IMR-90 (cell line): ENCODE measurements around the gene NOS3. TPM values are rescaled to one million over a fixed set of nuclear protein-coding genes. Genes with fewer than 3 reads are reported as not detected.
A peak's percentile ranks its signal among the peaks of the same experiment; 100 is the strongest.

ENCODE experiments used
- ATAC-seq: fragments of 200-7000 bp; cut with Tn5 transposase; 2 replicates; pipeline ENCODE4 v1.9.1; 2020; ENCODE audit warnings: low read depth, mild to moderate bottlenecking, moderate library complexity
- BruUV-seq: library from RNA; stranded (reverse); fragments of 400-500 nt; replicated peaks from 2 replicates; lab custom pipeline; 2021; lab: Mats Ljungman, UMichigan
- CTCF ChIA-PET: fragments of 300-600 bp; formaldehyde crosslinking; extraction: SDS; loops from one replicate; lab custom pipeline; 2021; ENCODE audit warnings: antibody characterized with exemption; lab: Yijun Ruan, JAX
- POLR2A ChIA-PET: fragments of 300-600 bp; sonication (Branson Sonifier 250); formaldehyde crosslinking; loops from one replicate; lab custom pipeline; 2022; ENCODE audit warnings: antibody characterized with exemption; ENCODE audit not compliant: unreplicated experiment; lab: Charles Lee
- DNase-seq: peaks from one replicate; pipeline ENCODE4 v3.0.0; 2013
- H2AFZ ChIP-seq: replicated peaks from 2 replicates; pipeline ENCODE3; 2013; ENCODE audit warnings: low read length, mild to moderate bottlenecking; ENCODE audit not compliant: poor library complexity
- H2AK5ac ChIP-seq: 2 replicates; pipeline ENCODE4 v1.6.1; 2013; ENCODE audit warnings: low read depth, low read length, inconsistent platforms
- H2AK9ac ChIP-seq: replicated peaks from 2 replicates; pipeline ENCODE3; 2013; ENCODE audit warnings: mild to moderate bottlenecking, low read depth, low read length, moderate library complexity; ENCODE audit not compliant: poor library complexity
- H2BK120ac ChIP-seq: 2 replicates; pipeline ENCODE4 v1.6.1; 2013; ENCODE audit warnings: low read depth, low read length, inconsistent platforms
- H2BK15ac ChIP-seq: 3 replicates; pipeline ENCODE4 v1.6.1; 2013; ENCODE audit warnings: low read depth, low read length, inconsistent platforms
- H2BK20ac ChIP-seq: 2 replicates; pipeline ENCODE4 v1.6.1; 2013; ENCODE audit warnings: low read depth, mild to moderate bottlenecking, inconsistent platforms, low read length, moderate library complexity
- H2BK5ac ChIP-seq: 2 replicates; pipeline ENCODE4 v1.6.1; 2013; ENCODE audit warnings: mild to moderate bottlenecking, low read depth, low read length, inconsistent platforms; ENCODE audit not compliant: poor library complexity, severe bottlenecking
- H3K14ac ChIP-seq: replicated peaks from 2 replicates; pipeline ENCODE4 v1.6.1; 2013; ENCODE audit warnings: low read depth, low read length, inconsistent platforms
- H3K18ac ChIP-seq: 2 replicates; pipeline ENCODE4 v1.6.1; 2013; ENCODE audit warnings: low read depth, low read length, control low read depth
- H3K23ac ChIP-seq: 2 replicates; pipeline ENCODE4 v1.6.1; 2013; ENCODE audit warnings: low read depth, low read length, inconsistent platforms
- H3K27ac ChIP-seq: 2 replicates; pipeline ENCODE4 v1.5.1; 2013; ENCODE audit warnings: mild to moderate bottlenecking, control low read depth, low read length; ENCODE audit not compliant: insufficient read depth
- H3K27me3 ChIP-seq: 2 replicates; pipeline ENCODE4 v1.6.1; 2013; ENCODE audit warnings: low read length; ENCODE audit not compliant: control insufficient read depth, insufficient read depth
- H3K36me3 ChIP-seq: 2 replicates; pipeline ENCODE4 v1.6.1; 2013; ENCODE audit warnings: low read length, mixed read lengths; ENCODE audit not compliant: control insufficient read depth, insufficient read depth
- H3K4ac ChIP-seq: 2 replicates; pipeline ENCODE4 v1.6.1; 2013; ENCODE audit warnings: low read depth, low read length, inconsistent platforms
- H3K4me1 ChIP-seq: 2 replicates; pipeline ENCODE4 v1.6.1; 2013; ENCODE audit warnings: low read length, mixed read lengths; ENCODE audit not compliant: control insufficient read depth, insufficient read depth
- H3K4me2 ChIP-seq: 2 replicates; pipeline ENCODE4 v1.6.1; 2013; ENCODE audit warnings: low read depth, mild to moderate bottlenecking, control low read depth, low read length, moderate library complexity
- H3K4me3 ChIP-seq: 2 replicates; pipeline ENCODE4 v1.5.1; 2013; ENCODE audit warnings: low read depth, mild to moderate bottlenecking, control low read depth, low read length, moderate library complexity; ENCODE audit not compliant: insufficient read depth
- H3K56ac ChIP-seq: 2 replicates; pipeline ENCODE4 v1.6.1; 2013; ENCODE audit warnings: low read length, inconsistent platforms; ENCODE audit not compliant: insufficient read depth; ENCODE audit errors: extremely low read depth
- H3K79me1 ChIP-seq, 2 experiments: 2 replicates each; pipeline ENCODE4 v1.6.1; 2013; ENCODE audit warnings: low read length in 2 of 2, inconsistent platforms in 1 of 2, low read depth in 1 of 2
- H3K9ac ChIP-seq: 2 replicates; pipeline ENCODE4 v1.6.1; 2013; ENCODE audit warnings: low read depth, low read length, control low read depth
- H3K9me1 ChIP-seq: 2 replicates; pipeline ENCODE4 v1.6.1; 2013; ENCODE audit warnings: low read length, inconsistent platforms; ENCODE audit not compliant: insufficient read depth
- H3K9me3 ChIP-seq: 2 replicates; pipeline ENCODE4 v1.6.1; 2013; ENCODE audit warnings: low read length; ENCODE audit not compliant: control insufficient read depth, insufficient read depth
- H4K20me1 ChIP-seq: 2 replicates; pipeline ENCODE4 v1.6.1; 2013; ENCODE audit warnings: low read length, inconsistent platforms; ENCODE audit not compliant: insufficient read depth
- H4K5ac ChIP-seq: 2 replicates; pipeline ENCODE4 v1.6.1; 2013; ENCODE audit warnings: mild to moderate bottlenecking, low read depth, low read length, control low read depth
- H4K8ac ChIP-seq, 2 experiments: 2 replicates each; pipeline ENCODE4 v1.6.1; 2013; ENCODE audit warnings: low read depth in 2 of 2, low read length in 2 of 2, control low read depth in 1 of 2, inconsistent platforms in 1 of 2
- H4K91ac ChIP-seq: 2 replicates; pipeline ENCODE4 v1.6.1; 2013; ENCODE audit warnings: low read depth, low read length, inconsistent platforms; ENCODE audit not compliant: insufficient read depth
- MAZ ChIP-seq: IDR thresholded peaks from 2 replicates; pipeline ENCODE4 v1.6.1; 2012; ENCODE audit warnings: low read depth, mild to moderate bottlenecking, low read length, improper control_type of control experiment, moderate library complexity, borderline replicate concordance
- USF2 ChIP-seq: fragments of 150-350 bp; IDR thresholded peaks from 2 replicates; pipeline ENCODE4 v1.6.1; 2017; ENCODE audit warnings: mild to moderate bottlenecking, antibody characterized with exemption, low read length, low read depth
- WGBS, 2 experiments: methylation state at CpG; one replicate each; pipeline versions ENCODE4 v1.1.5 to v1.1.7; 2013; ENCODE audit warnings: missing lambda C conversion rate in 2 of 2; ENCODE audit not compliant: insufficient read length in 1 of 2; ENCODE audit errors: extremely low coverage in 2 of 2; 5-methylcytosine and 5-hydroxymethylcytosine counted together
- dilution Hi-C: fragments of 300-500 bp; cut with HindIII; formaldehyde crosslinking; loops from one replicate; pipeline ENCODE4 v1.14.3; 2018; ENCODE audit warnings: low sequenced_read_pairs; ENCODE audit not compliant: unreplicated experiment
- in situ Hi-C: fragments of 300-500 bp; cut with MboI; formaldehyde crosslinking; loops from 3 replicates; pipeline ENCODE4 v1.14.3; 2019; ENCODE audit warnings: low sequenced_read_pairs, inconsistent platforms, mixed read lengths
- intact Hi-C: fragments of 100-400 bp; cut with micrococcal nuclease; formaldehyde crosslinking; loops from 2 replicates; pipeline ENCODE4 v1.10.0; 2022
- polyA plus RNA-seq, 3 experiments: library from polyadenylated mRNA; depleted of rRNA; stranded (reverse); fragments of >200 nt; gene quantifications; 2 replicates each; pipeline ENCODE4 v1.2.3, GENCODE V29; 2012; ENCODE audit warnings: low replicate concordance in 1 of 3
- total RNA-seq: library from RNA; depleted of rRNA; stranded (reverse); fragments of >200 nt; gene quantifications from 2 replicates; pipeline ENCODE4 v1.2.3, GENCODE V29; 2012

NOS3 gene
- total and polyA plus RNA-seq, 2 of the 4 experiments (the other 2 are of a cell fraction): 0.72 to 2.0 TPM

- H3K4me2 ChIP-seq: peak within 1 kb of the TSS; percentile 87; the same call in 1 of the 2 replicates
- CTCF ChIA-PET: no interaction called here
These were observed 12.6 kb upstream of the NOS3 start, which contains the start of gene KCNH2 for GRCh38 chr7:150978126-150978789. Gene KCNH2, minus strand, starts transcription at chr7:150978321. Its CDS starts 408 bp downstream, at chr7:150977913.

More at GRCh38 chr7:150978126-150978789, 12.6 kb upstream of the NOS3 start, which contains the start of gene KCNH2:
- no peak within 1 kb of the TSS for H3K23ac ChIP-seq
- H3K36me3 ChIP-seq: no peaks in the 10 kb centered on the region
- H3K4me1 ChIP-seq: peaks cover 16% of the 10 kb centered on the region; the same call in 1 of the 2 replicates
- in situ Hi-C loops: loop anchor here (25.0 kb wide), 1 partner anchor 566 kb away; a partner anchor contains a TSS
- no peak within 1 kb of the TSS for H3K14ac ChIP-seq
- no peak within 1 kb of the TSS for H3K4ac ChIP-seq
- H3K18ac ChIP-seq: no peak within 1 kb of the TSS; the same call in 1 of the 2 replicates
- no peak for TF ChIP-seq USF2
- TF ChIP-seq MAZ: peak; percentile 20; the same call in 1 of the 2 replicates
- H2BK20ac ChIP-seq: no peak within 1 kb of the TSS
- no peak within 1 kb of the TSS for H4K5ac ChIP-seq
- no peak within 1 kb of the TSS for H2AK9ac ChIP-seq
- H4K8ac ChIP-seq: no peak within 1 kb of the TSS
- no peaks in the 10 kb centered on the region for H3K9me1 ChIP-seq
- BruUV-seq: no TSS peak
- no peak within 1 kb of the TSS for H3K27ac ChIP-seq
- H3K9ac ChIP-seq: peak within 1 kb of the TSS; percentile 6; the same call in 1 of the 2 replicates
- no peak within 1 kb of the TSS for H4K91ac ChIP-seq
- peak; percentile 69 for ATAC-seq
- H3K4me3 ChIP-seq: peak within 1 kb of the TSS; percentile 29; the same call in 1 of the 2 replicates
- POLR2A ChIA-PET: interaction anchor here (0.6 kb wide), 1 partner anchor 142 kb away, joined by 6 read pairs; no protein-coding TSS in a partner anchor
- no peak within 1 kb of the TSS for H2BK5ac ChIP-seq
- H2AFZ ChIP-seq: peak within 1 kb of the TSS; percentile 78
- no peak within 1 kb of the TSS for H2AK5ac ChIP-seq
- H3K56ac ChIP-seq: no peak within 1 kb of the TSS
- no peak for DNase-seq
- H3K79me1 ChIP-seq: no peaks in the 10 kb centered on the region
- H4K20me1 ChIP-seq: no peaks in the 10 kb centered on the region; the same call in 1 of the 2 replicates
- WGBS, 2 experiments: 0% methylated on average over 11 of the region's 81 CpGs; no CpG with 5 or more reads in 1 of the 2 experiments
- H3K9me3 ChIP-seq: no peaks in the 10 kb centered on the region
- no peak within 1 kb of the TSS for H2BK15ac ChIP-seq
- dilution Hi-C loops: no loop called here
- peaks cover 55% of the 10 kb centered on the region for H3K27me3 ChIP-seq
- intact Hi-C loops: loop anchor here (2.0 kb wide), 1 partner anchor 79 kb away; no protein-coding TSS in a partner anchor
- no peak within 1 kb of the TSS for H2BK120ac ChIP-seq
